ENCODE measurements around the gene CLNK. TPM values are rescaled to one million over a fixed set of nuclear protein-coding genes. Genes with fewer than 3 reads are reported as not detected.

Gene CLNK
- total RNA-seq, 4 donors from 2014 or later: not detected

DNA sequence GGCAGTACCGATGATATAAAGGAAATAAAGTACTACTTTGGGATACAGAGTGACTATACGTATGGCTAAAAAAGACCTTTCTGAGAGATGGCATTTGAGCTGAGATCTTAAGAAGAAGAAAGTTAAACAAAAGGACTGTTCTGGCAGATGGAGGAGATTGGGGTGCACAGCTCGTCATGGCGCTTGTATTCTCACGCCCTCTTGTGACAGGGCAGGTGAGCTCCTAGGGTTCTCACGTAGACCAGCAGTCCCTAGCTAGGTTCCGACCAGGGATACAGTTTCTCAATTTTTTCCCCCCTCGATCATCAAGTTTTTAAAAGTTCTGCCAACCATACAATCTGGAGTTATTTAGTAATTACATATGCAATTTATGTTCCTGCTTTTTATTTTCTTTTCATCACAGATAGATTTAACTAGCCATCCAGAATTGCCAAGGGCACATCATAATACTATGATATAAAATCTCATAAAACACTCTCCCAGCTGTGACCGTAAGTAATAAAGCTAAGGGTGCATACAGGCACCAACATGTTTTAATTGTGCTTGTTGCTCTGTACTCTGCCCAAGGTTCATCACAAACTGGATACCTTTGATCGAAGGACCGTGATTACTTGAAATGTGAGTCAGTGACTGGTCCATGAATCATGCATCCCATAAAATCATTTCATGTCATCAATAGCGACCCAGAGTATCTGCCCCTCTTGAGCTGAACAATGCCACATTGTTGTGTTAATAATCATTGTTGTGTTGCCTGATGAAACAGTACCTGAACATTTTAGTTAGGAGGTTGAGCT, 157.9 kb downstream of the CLNK start:
- Histone ChIP-seq H3K36me3 (no peaks in the 10 kb centered on the region), H3K27me3 (no peaks in the 10 kb centered on the region), H3K4me1 (no peaks in the 10 kb centered on the region), H3K27ac (no peak overlapping the region), H3K9me3 (no peaks in the 10 kb centered on the region), H3K4me3 (replicated peaks in 1 of 3) (no peak overlapping the region)
- intact Hi-C loops (cut with DNase I): no loop called here
- TF ChIP-seq POLR2A (IDR thresholded peaks at IDR 0.05) (no peak), CTCF (IDR thresholded peaks at IDR 0.05) (peak in 1 of 6 experiments; percentile 17)
- 84 to 87% methylated on average over 12 of the region's 12 CpGs for WGBS, 2 donors
- DNase-seq: no peak

GRCh38 chr4:10524196-10524833, 160.3 kb downstream of the CLNK start:
- intact Hi-C loops (cut with DNase I): no loop called here
- DNase-seq: no peak

GRCh38 chr4:10521424-10521823, 163.1 kb downstream of the CLNK start:
- H3K27ac ChIP-seq: no peak overlapping the region
- H3K27me3 ChIP-seq: no peaks in the 10 kb centered on the region
- no peak for DNase-seq
- TF ChIP-seq CTCF (IDR thresholded peaks at IDR 0.05): no peak
- TF ChIP-seq POLR2A (IDR thresholded peaks at IDR 0.05): no peak
- 85 to 96% methylated on average over 3 of the region's 3 CpGs for WGBS, 2 donors
- no peaks in the 10 kb centered on the region for H3K9me3 ChIP-seq
- H3K36me3 ChIP-seq: no peaks in the 10 kb centered on the region
- peaks cover 0 to 10% of the 10 kb centered on the region in 2 donors for H3K4me1 ChIP-seq
- intact Hi-C loops (cut with DNase I): no loop called here
- no peak overlapping the region for H3K4me3 ChIP-seq (replicated peaks in 1 of 3)

More at GRCh38 chr4:10524196-10524833, 160.3 kb downstream of the CLNK start:
- WGBS, 2 donors: 78 to 91% methylated on average over 5 of the region's 5 CpGs
- Histone ChIP-seq H3K27ac (no peak overlapping the region), H3K36me3 (no peaks in the 10 kb centered on the region), H3K27me3 (no peaks in the 10 kb centered on the region), H3K9me3 (no peaks in the 10 kb centered on the region), H3K4me1 (no peaks in the 10 kb centered on the region), H3K4me3 (replicated peaks in 1 of 3) (no peak overlapping the region)
- TF ChIP-seq POLR2A (IDR thresholded peaks at IDR 0.05) (no peak), CTCF (IDR thresholded peaks at IDR 0.05) (no peak)

GRCh38 chr4:10509733-10510132, 174.8 kb downstream of the CLNK start:
- no peak overlapping the region for H3K4me3 ChIP-seq (replicated peaks in 1 of 3)
- no peaks in the 10 kb centered on the region for H3K4me1 ChIP-seq
- H3K27ac ChIP-seq: no peak overlapping the region
- 80 to 93% methylated on average over 3 of the region's 3 CpGs for WGBS, 2 donors
- intact Hi-C loops (cut with DNase I): no loop called here
- no peaks in the 10 kb centered on the region for H3K9me3 ChIP-seq
- H3K36me3 ChIP-seq: no peaks in the 10 kb centered on the region
- DNase-seq: no peak
- TF ChIP-seq CTCF (IDR thresholded peaks at IDR 0.05) (no peak), POLR2A (IDR thresholded peaks at IDR 0.05) (no peak)
- H3K27me3 ChIP-seq: no peaks in the 10 kb centered on the region

DNA sequence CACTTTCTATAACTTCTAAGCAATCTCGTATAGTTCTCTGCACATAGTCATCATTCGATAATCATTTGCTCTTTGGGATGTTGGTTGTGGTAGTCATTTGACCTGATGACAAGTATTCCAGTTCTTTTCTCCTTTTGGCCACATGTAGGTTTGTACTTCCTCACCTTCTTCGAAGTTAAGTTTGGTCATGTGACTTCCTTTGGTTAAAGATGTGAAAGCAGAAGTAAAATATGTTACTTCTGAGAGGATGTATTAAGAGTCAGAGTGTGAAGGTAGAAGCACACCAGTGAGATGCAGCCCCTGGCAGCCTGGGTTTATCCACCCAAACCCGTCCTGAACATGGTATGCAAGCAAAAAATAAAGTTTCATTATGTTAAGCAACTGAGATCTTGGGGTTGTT, 178.5 kb downstream of the CLNK start:
- Histone ChIP-seq H3K4me1 (no peaks in the 10 kb centered on the region), H3K4me3 (replicated peaks in 1 of 3) (no peak overlapping the region), H3K9me3 (no peaks in the 10 kb centered on the region), H3K27me3 (no peaks in the 10 kb centered on the region), H3K36me3 (no peaks in the 10 kb centered on the region), H3K27ac (no peak overlapping the region)
- no peak for DNase-seq
- intact Hi-C loops (cut with DNase I): no loop called here
- whole genome bisulfite sequencing, 2 donors: 89% methylated on average over 4 of the region's 4 CpGs
- TF ChIP-seq POLR2A (IDR thresholded peaks at IDR 0.05) (no peak), CTCF (IDR thresholded peaks at IDR 0.05) (no peak)
